ENCODE results near the gene SLC66A2.
"Not testable (repeated sequence)": the region's sequence is repeated elsewhere in the genome, so short reads cannot be mapped to it uniquely, and the experiment has no call there.

The SLC66A2 gene

DNA sequence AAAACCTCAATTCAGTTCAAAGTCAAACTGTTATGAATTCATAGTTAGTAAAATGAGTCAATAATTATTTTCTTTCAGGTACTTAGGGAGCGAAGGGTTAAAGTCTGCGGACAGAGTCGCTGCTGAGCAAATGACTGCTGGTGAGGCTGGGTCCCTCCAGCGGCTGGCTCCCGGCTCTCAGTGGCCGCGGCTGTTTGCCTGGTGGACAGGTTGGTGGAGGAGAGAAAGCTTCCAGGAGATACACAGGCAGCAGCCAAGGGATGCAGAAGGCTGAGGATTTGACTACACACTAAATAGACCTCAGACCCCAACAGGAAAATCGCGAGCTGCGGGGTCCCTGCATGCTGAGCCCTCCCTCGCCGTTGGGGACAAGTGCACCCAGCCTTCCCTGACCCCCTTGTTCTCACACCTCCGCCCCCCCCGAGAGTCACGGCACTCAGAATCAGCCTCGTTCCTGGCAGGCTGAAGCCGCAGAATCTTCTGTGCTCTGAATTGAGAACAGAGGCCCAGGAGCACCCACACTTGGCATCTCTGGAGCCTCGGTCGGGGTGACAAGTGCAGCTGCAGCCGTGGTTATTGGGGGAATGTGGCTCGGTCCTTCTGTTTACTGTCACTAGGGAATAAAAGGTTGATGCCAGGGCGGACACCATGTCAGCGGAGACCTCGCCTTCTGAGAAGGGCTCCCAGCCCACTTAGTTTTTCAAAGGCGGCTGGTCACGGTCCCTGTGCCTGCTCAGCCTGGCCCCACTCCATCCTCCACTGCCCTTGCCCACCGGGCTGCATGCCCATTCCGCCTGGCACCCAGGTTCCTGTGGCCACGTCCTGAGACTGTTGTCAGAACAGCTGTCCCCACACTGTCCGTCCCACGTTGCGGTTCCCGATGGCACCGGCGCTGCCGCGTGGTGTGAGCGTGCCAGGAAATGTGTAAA, 74.0 kb downstream of the SLC66A2 start:
- DNase-seq = no peak

- DNase-seq = no peak
Measured at GRCh38 chr18:79876497-79876896, 75.0 kb downstream of the SLC66A2 start.

- no peak for DNase-seq
Measured at GRCh38 chr18:79875931-79876461, 75.5 kb downstream of the SLC66A2 start.

DNA sequence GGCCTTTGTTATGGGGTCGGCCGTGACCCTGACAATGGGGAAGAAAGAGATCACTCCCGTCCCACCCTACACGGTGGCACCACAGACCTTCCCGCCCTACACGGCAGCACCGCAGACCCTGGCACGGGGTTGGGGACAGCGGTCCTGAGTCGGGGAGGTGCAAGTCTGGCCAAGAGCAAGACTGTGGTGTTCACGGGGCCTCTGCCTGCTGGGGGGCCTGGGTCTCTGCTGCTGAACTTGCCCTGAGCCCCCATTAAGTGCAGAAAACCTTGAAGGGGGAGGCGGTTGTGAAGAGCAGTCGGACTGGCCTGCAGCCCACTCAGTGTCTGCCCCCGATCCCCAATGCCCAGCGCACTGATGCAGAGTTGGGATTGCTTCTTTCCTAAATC, 75.9 kb downstream of the SLC66A2 start:
- no peak for DNase-seq

DNA sequence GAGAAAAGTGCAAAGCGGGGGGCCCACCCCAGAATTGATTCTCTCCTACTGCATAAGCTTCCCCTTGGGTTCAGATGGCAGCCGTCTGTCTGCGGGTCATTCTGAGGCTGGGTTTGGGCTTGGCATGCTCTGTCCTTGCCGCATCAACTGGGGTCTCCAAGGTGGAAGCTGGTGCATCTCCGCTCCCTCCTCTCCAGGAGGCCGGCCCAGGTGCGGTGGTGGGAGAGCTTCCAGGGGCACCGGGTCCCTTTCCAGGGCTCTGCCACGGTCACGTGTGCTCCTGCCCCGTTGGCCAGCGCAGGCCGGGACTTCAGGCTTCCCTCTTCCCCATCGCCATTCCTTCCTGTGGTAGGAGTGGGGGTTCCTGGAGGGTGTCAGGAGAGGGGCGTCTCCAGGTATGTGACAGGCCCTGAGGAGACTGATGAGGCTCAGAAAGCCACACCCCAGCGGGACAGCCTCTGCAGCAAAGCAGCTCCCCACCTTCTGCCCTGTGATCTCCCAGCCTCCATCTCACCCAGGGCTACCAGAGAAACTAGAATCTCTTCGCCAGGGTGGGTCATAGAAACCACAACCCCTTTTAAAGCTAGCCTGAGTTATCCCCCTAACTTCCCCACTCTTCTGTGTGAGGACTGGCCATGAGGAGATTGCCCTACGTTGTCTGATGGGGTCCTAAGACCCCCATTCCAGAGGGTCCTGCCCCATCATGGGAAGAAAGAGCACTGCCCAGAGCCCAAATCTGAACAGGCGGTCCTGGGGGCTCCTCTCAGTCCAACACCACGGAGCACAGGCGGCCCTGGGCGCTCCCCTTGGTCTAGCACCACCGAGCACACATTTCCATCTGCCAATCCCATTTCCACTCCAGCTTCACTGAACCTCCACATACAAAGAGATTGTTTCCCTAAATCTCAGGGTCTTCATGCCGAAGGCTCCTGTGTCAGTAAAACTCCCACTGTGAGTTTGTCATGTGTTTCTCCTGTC, 76.6 kb downstream of the SLC66A2 start:
- DNase-seq = no peak

DNA sequence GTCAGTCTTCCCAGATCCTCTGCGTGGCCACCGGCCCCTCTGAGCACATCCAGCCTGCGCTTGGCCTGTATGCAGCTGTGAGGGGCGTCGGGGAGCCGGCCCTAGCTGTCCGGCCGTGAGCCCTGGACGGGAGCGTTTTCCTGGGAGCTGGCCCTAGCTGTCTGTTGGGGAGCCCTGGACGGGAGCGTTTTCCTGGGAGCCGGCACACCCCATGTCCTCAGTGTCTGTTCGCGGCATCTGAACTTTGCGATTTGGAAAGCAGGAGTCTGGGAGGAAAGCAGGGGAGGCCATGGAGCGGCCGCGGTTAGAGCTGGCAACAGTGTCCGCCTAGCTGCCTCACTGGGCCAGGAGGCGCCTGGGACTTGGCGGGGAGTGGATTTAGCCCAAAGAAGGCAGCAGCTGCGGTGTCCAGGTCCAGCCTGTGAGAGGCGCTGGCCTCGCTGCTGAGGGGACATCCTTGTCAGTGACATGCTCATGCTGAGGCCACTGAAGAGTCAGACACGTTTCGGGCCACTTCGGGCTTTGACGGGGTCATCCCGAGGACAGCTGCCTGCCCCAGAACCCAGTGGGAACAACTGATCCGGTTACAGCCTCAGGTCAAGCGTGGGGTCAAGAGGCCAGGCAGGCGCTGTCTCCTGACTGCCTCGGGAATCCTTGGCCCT, 77.9 kb downstream of the SLC66A2 start:
- DNase-seq = no peak

DNA sequence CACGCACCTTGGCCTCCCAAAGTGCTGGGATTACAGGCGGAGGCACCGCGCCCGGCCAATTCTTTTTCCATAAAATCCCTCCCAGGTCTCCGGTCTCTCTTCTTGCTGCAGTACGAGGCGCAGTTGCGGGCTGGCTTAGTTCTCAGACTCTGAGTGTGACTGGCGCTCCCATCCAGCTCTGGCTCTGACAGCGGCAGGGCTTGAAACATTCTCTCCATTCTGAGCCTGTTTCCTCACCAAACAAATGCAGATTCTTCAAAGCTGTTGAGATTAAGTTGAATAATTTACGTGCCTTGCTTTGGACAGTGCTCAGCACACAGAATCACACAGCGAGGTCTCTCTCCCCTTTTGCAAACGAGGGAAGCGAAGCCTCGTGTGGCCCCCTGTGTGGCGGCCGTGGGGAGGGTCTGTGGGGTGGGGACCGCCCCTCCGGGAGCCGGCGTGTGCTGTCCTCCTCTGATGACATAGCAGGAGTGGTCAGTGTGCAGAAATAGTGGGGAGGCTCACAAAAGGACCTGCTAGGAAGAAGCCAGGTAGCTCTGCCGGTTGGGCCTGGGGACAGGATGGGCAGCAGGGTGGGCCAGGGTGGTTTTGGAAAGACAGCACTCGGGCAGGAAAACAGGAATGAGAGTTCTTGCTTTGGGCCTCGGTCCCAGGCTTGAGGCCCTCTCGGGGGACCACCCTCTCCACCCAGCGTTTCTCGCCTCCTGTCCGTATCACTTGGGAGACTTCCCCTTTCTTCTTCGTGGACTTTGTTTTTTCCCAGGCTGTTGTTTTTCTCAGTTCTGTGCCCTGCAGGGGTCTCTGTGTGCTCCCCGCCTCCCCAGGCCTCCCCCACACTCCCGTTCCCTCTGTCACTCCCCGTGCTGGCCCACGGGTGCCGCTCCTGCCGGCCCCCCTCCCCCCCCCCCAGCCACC, 78.7 kb downstream of the SLC66A2 start:
- DNase-seq = no peak

DNA sequence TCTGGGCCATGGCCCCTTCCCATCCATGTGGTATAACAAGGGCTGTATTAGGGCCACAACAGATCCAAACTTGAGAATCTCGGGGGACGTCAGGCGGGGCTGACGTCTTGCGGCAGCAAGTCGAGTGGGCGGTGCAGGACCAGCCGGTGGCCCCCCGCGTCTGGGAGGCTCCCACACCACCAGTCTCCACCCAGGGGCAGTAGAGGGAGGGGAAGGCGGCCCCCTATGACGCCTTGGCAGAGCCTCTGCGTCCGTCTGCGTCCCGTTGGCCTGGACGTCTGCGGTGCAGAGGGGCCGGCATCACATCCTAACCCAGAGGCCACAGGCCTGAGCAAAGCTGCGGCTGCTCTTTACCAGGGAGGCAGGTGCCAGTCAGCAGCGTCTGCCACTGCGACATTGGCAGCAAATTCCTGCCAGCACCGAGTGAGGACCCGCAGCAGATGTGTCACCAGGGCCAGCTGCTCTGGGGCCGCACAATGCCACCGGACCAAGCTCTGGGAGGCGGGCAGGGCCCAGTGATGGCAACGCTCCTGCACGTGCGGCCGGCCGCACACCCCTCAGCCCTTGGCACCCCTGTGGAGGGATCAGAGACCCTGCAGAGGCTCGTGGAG, 79.9 kb downstream of the SLC66A2 start:
- DNase-seq = no peak

DNA sequence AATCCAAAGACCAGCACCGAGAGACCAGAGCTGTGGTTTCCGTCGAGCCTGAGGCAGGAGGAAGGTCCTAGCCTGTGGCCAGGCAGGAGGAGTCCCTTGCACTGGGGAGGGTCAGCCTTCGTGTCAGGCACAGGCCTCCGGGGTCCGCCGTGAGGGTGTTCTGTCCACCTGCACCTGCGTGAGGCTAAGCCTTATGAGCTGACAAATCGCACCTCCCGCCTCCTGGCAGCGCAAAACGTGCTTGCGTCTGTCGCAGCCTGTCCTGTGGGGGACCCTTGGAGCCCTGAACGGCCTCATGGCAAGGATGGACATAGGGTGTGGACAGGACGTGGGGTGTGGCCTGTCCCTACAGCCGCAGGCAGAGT, 80.4 kb downstream of the SLC66A2 start:
- DNase-seq = no peak

- no peak for DNase-seq
Measured at GRCh38 chr18:79870301-79871025, 81.0 kb downstream of the SLC66A2 start.

DNA sequence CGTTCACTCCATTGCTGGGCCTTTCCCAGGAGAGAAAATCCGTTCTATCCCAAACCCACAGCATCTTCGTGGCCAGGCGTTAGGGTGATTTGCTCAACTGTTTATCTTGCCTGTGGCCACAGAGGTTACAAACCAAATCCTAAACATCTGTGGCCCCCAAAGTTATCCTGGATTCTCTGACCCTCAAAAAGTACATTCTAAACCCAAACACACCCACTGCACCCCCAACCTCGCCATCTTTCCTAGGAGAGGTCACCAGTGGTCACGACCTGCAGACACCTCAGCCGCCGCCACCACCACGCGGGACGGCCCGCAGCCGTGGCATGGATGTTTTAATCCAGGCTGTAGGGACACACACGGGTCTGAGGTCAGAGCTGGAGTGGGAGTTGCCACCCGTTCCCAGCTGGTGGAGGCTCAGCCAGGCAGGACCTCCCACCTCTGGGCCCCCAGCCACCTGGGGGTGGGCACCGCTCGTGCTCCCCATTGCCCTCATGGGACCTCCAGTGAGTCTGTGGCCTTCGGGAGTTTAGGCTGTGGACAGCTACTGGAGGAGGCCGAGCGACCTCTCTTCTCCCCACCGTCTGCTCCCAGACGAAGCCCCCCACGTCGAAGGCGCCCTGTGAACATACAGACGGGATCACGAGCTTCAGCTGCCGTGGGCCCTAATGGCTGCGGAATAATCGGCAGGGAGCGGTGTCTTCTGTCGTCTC, 81.7 kb downstream of the SLC66A2 start:
- no peak for DNase-seq

- DNase-seq = no peak
Measured at GRCh38 chr18:79868811-79869541, 82.5 kb downstream of the SLC66A2 start.

GRCh38 chr18:79868168-79868784, 83.2 kb downstream of the SLC66A2 start:
- DNase-seq = no peak

- DNase-seq = no peak
Measured at GRCh38 chr18:79867666-79868065, 83.8 kb downstream of the SLC66A2 start.

DNA sequence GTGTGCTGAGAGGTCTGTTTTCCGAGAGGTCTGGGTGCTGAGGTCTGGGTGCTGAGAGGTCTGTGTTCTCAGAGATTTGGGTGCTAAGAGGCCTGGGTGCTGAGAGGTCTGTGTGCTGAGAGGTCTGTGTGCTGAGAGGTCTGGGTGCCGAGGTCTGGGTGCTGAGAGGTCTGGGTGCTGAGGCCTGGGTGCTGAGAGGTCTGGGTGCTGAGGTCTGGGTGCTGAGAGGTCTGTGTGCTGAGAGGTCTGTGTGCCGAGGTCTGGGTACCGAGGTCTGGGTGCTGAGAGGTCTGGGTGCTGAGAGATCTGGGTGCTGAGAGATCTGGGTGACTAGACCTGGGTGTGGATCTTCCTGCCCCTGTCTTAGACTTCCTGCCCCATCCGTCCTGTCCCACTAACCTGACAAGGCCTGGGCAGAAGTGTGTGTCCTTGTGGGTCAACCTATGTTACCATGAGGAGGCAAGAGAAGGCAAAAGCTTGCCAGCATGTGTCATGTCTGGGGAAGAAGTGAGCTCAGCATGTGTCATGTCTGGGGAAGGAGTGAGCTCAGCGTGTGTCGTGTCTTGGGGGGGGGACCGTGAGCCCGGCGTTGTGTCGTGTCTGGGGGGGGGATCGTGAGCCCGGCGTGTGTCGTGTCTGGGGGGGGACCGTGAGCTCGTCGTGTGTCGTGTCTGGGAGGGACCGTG, 84.4 kb downstream of the SLC66A2 start:
- DNase-seq = no peak

DNA sequence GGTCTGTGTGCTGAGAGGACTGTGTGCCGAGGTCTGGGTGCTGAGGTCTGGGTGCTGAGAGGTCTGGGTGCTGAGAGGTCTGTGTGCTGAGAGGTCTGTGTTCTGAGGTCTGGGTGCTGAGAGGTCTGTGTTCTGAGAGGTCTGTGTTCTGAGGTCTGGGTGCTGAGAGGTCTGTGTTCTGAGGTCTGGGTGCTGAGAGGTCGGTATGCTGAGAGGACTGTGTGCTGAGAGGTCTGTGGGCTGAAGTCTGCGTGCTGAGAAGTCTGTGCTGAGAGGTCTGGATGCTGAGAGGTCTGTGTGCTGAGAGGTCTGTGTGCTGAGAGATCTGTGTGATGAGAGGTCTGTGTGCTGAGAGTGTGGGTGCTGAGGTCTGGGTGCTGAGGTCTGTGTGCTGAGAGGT, 85.5 kb downstream of the SLC66A2 start:
- DNase-seq = not testable (repeated sequence)

- DNase-seq = not testable (repeated sequence)
Measured at GRCh38 chr18:79864955-79865354, 86.5 kb downstream of the SLC66A2 start.

Measured in central memory CD4-positive, alpha-beta T cell (primary cell).